22Rv1 (cell line): ENCODE data around the gene IPPK.

Experiments
- ZFX ChIP-seq: fragments of 450-650 bp; IDR thresholded peaks from 2 replicates; pipeline ENCODE4 v1.6.1; 2017; ENCODE audit warnings: antibody characterized with exemption, borderline replicate concordance
- TF ChIP-seq, protein P1 (sequence below): fragments of 450-650 bp; IDR thresholded peaks from 2 replicates; pipeline ENCODE4 v1.5.1; 2017; ENCODE audit warnings: mild to moderate bottlenecking

DNA sequence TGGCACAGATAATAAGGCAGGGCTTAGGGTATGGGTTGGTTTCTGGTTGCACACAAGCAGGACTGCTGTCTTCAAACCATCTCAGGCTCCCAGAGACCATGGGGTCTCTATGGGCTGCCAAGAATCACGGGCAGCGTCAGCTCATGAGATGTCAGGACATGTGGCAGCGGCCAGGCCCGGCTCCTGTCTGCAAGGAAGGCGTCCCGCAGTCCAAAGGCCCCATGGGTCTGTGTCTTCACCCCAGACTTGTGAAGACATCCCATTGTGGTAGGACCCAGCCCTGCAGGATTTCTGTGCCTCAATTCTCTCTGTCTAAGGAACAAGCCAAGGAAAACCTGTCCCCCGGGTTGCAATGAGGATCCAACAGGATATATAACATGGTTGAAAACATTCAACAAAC, 32.6 kb downstream of the IPPK start:
- TF ChIP-seq, protein P1, sequence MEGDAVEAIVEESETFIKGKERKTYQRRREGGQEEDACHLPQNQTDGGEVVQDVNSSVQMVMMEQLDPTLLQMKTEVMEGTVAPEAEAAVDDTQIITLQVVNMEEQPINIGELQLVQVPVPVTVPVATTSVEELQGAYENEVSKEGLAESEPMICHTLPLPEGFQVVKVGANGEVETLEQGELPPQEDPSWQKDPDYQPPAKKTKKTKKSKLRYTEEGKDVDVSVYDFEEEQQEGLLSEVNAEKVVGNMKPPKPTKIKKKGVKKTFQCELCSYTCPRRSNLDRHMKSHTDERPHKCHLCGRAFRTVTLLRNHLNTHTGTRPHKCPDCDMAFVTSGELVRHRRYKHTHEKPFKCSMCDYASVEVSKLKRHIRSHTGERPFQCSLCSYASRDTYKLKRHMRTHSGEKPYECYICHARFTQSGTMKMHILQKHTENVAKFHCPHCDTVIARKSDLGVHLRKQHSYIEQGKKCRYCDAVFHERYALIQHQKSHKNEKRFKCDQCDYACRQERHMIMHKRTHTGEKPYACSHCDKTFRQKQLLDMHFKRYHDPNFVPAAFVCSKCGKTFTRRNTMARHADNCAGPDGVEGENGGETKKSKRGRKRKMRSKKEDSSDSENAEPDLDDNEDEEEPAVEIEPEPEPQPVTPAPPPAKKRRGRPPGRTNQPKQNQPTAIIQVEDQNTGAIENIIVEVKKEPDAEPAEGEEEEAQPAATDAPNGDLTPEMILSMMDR, result no peak
- TF ChIP-seq ZFX, result no peak
